K562 (cell line): ENCODE data around the gene TMEM11. TPM values are rescaled to one million over a fixed set of nuclear protein-coding genes. Genes with fewer than 3 reads are reported as not detected.

ENCODE experiments used
- ETV6 ChIP-seq, 3 experiments: fragments of 150-350 bp in 1 of 3; sonication (generic) in 1 of 3; formaldehyde crosslinking in 1 of 3; IDR thresholded peaks; 2 replicates each; pipeline versions ENCODE4 v1.6.1 to v1.8.0; 2014 to 2022; ENCODE audit warnings: borderline replicate concordance in 2 of 3, low read depth in 2 of 3, antibody characterized with exemption in 1 of 3, low read length in 1 of 3, mild to moderate bottlenecking in 1 of 3, missing genetic modification reagents in 1 of 3
- GMEB1 ChIP-seq: fragments of 250-450 bp; sonication (Bioruptor Pico); IDR thresholded peaks from 2 replicates; pipeline ENCODE4 v1.4.0; 2020; ENCODE audit warnings: mild to moderate bottlenecking
- NEUROD1 ChIP-seq: fragments of 150-350 bp; IDR thresholded peaks from 2 replicates; pipeline ENCODE4 v1.6.1; 2014; ENCODE audit warnings: borderline replicate concordance, low read length, low read depth; ENCODE audit not compliant: partially characterized antibody
- PCBP2 ChIP-seq: fragments of 200-400 bp; formaldehyde crosslinking; IDR thresholded peaks from 2 replicates; pipeline ENCODE4 v1.6.1; 2018; ENCODE audit warnings: low read length, low read depth, mild to moderate bottlenecking, moderate library complexity; ENCODE audit not compliant: poor library complexity, severe bottlenecking
- SPI1 ChIP-seq: IDR thresholded peaks from 2 replicates; pipeline ENCODE4 v1.6.1; 2011; ENCODE audit warnings: low read depth, low read length, control low read depth, borderline replicate concordance
- ZFP91 ChIP-seq: sonication (generic); formaldehyde crosslinking; IDR thresholded peaks from 2 replicates; pipeline ENCODE4 v1.8.0; 2022; ENCODE audit warnings: mild to moderate bottlenecking, missing genetic modification reagents
- ZNF282 ChIP-seq: sonication (generic); formaldehyde crosslinking; IDR thresholded peaks from 2 replicates; pipeline ENCODE4 v1.8.1; 2023; ENCODE audit warnings: missing genetic modification reagents
- ZNF717 ChIP-seq: fragments of 250-450 bp; sonication (Bioruptor Pico); IDR thresholded peaks from 2 replicates; pipeline ENCODE4 v1.5.0; 2021
- polyA plus RNA-seq, 8 experiments: library from polyadenylated mRNA; depleted of rRNA in 4 of 8; stranded (reverse) in 5 of 8; unstranded in 3 of 8; fragments of >200 nt; fragmentation: Nextera tagmentation in 2 of 8; fragmentation: Illumina TruSeq in 1 of 8; extraction: Ambion mirVana in 2 of 8; extraction: Trizol in 1 of 8; gene quantifications; 2 replicates each; pipeline versions ENCODE4 v1.2.1 to v1.2.3, GENCODE V29; 2011 to 2014; ENCODE audit warnings: inconsistent platforms in 1 of 8, missing spikeins in 1 of 8
- total RNA-seq, 7 experiments: library from RNA; depleted of rRNA in 6 of 7; stranded (reverse); fragments of >200 nt in 6 of 7; fragmentation: Illumina TruSeq in 2 of 7; extraction: Trizol in 2 of 7; gene quantifications; 2 replicates each; pipeline versions ENCODE4 v1.2.1 to v1.2.3, GENCODE V29; 2011 to 2021; ENCODE audit warnings: low replicate concordance in 1 of 7
- TF ChIP-seq, protein P1 (sequence below): sonication (generic); formaldehyde crosslinking; IDR thresholded peaks from 2 replicates; pipeline ENCODE4 v1.8.1; 2023; ENCODE audit warnings: mild to moderate bottlenecking, missing genetic modification reagents

Gene TMEM11
- total and polyA plus RNA-seq, 9 of the 15 experiments (the other 6 are each of a cell fraction or from before 2014, with no cell fraction given), result 12.0 to 40.7 (median 30.0) TPM

DNA sequence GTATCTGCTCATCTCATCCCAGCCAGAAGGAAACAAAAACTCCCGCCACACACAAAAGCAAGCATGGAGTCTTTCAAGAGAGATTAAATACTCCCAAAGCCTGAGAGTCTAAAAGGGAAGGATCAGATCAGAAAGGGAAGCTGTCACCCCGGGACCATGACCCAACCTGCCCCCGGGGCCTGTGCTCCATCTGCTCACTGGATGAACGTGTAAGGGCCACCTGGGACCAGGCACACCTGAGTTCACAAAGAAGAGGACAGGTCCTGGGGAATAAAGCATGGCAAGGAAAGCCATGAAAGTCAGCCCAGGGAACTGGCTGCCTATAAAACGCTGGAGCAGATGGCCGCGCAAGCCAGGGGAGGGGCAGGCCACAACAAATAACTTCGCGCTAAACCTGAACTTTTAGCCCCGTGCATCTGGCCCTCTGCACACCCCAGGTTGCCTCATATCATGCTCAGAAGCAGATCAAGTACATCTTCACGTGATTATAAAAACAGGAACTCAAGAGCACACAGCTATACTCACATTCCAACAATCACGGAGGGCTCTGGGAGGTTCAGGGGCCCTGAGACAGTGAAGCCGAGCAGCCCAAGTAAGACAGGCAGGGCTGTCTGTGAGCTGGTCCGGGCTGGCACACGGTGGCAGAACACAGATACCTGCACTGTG is 3.4 kb downstream of the TMEM11 start (continued):
- TF ChIP-seq PCBP2 (no peak), NEUROD1 (no peak), SPI1 (peak; percentile 24; the same call in 1 of the 2 replicates), ZNF282 (CRISPR knock-in tag) (no peak), ETV6 (IDR thresholded peaks at IDR 0.05; ENCODE audit: borderline replicate concordance in 1 of 2, low read depth in 2 of 2, low read length in 1 of 2) (no peak), ETV6 (CRISPR knock-in tag; IDR thresholded peaks at IDR 0.05; ENCODE audit: borderline replicate concordance) (no peak), GMEB1 (no peak), ZFP91 (CRISPR knock-in tag) (no peak), ZNF717 (CRISPR knock-in tag) (no peak)
- TF ChIP-seq, protein P1, sequence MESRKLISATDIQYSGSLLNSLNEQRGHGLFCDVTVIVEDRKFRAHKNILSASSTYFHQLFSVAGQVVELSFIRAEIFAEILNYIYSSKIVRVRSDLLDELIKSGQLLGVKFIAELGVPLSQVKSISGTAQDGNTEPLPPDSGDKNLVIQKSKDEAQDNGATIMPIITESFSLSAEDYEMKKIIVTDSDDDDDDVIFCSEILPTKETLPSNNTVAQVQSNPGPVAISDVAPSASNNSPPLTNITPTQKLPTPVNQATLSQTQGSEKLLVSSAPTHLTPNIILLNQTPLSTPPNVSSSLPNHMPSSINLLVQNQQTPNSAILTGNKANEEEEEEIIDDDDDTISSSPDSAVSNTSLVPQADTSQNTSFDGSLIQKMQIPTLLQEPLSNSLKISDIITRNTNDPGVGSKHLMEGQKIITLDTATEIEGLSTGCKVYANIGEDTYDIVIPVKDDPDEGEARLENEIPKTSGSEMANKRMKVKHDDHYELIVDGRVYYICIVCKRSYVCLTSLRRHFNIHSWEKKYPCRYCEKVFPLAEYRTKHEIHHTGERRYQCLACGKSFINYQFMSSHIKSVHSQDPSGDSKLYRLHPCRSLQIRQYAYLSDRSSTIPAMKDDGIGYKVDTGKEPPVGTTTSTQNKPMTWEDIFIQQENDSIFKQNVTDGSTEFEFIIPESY (CRISPR knock-in tag), result peak; percentile 32; the same call in 1 of the 2 replicates
